HepG2 (cell line): ENCODE results near the gene HOXC11. TPM values are rescaled to one million over a fixed set of nuclear protein-coding genes. Genes with fewer than 3 reads are reported as not detected.

Experiments used
- CENPT ChIP-seq: sonication (generic); formaldehyde crosslinking; IDR thresholded peaks from 2 replicates; pipeline ENCODE4 v1.8.0; 2022; ENCODE audit warnings: low read depth, mild to moderate bottlenecking, moderate library complexity, missing genetic modification reagents
- FOXK2 ChIP-seq: fragments of 450-650 bp; IDR thresholded peaks from 2 replicates; pipeline ENCODE4 v1.6.1; 2016
- HNRNPK ChIP-seq: fragments of 200-400 bp; formaldehyde crosslinking; IDR thresholded peaks from 2 replicates; pipeline ENCODE4 v1.6.1; 2018; ENCODE audit warnings: low read length, low read depth, moderate library complexity, mild to moderate bottlenecking; ENCODE audit not compliant: poor library complexity, severe bottlenecking
- JDP2 ChIP-seq: sonication (generic); formaldehyde crosslinking; IDR thresholded peaks from 2 replicates; pipeline ENCODE4 v1.8.1; 2022; ENCODE audit warnings: missing genetic modification reagents, borderline replicate concordance
- MLLT10 ChIP-seq: sonication (generic); formaldehyde crosslinking; IDR thresholded peaks from 2 replicates; pipeline ENCODE4 v1.4.0; 2020; ENCODE audit warnings: missing genetic modification reagents
- RBAK ChIP-seq: sonication (generic); formaldehyde crosslinking; IDR thresholded peaks from 2 replicates; pipeline ENCODE4 v1.5.1; 2020; ENCODE audit warnings: mild to moderate bottlenecking, missing genetic modification reagents
- RFX3 ChIP-seq: IDR thresholded peaks from 2 replicates; pipeline ENCODE4 v1.6.1; 2016; ENCODE audit warnings: missing biosample characterization, missing genetic modification reagents
- RNF2 ChIP-seq: fragments of 450-650 bp; conservative IDR thresholded peaks from 2 replicates; pipeline ENCODE4 v1.6.1; 2016; ENCODE audit warnings: low read depth
- SAFB2 ChIP-seq: sonication (generic); formaldehyde crosslinking; IDR thresholded peaks from 2 replicates; pipeline ENCODE4 v1.5.1; 2020; ENCODE audit warnings: missing genetic modification reagents, low read depth, mild to moderate bottlenecking, borderline replicate concordance
- SALL1 ChIP-seq: sonication (generic); formaldehyde crosslinking; IDR thresholded peaks from 2 replicates; pipeline ENCODE4 v1.8.0; 2022; ENCODE audit warnings: mild to moderate bottlenecking, missing genetic modification reagents
- SOX6 ChIP-seq, 2 experiments: fragments of 450-650 bp in 1 of 2; sonication (generic) in 1 of 2; formaldehyde crosslinking in 1 of 2; IDR thresholded peaks; 2 replicates each; pipeline versions ENCODE4 v1.4.0 to v1.6.1; 2017 to 2020; ENCODE audit warnings: antibody characterized with exemption in 1 of 2, mild to moderate bottlenecking in 1 of 2, missing genetic modification reagents in 1 of 2
- SPEN ChIP-seq: sonication (generic); formaldehyde crosslinking; IDR thresholded peaks from 2 replicates; pipeline ENCODE4 v1.5.1; 2020; ENCODE audit warnings: low read depth, mild to moderate bottlenecking, missing genetic modification reagents
- ZC3H13 ChIP-seq: sonication (generic); formaldehyde crosslinking; IDR thresholded peaks from 2 replicates; pipeline ENCODE4 v1.8.1; 2023; ENCODE audit warnings: mild to moderate bottlenecking, missing genetic modification reagents, moderate library complexity
- ZNF501 ChIP-seq: sonication (generic); formaldehyde crosslinking; IDR thresholded peaks from 2 replicates; pipeline ENCODE4 v1.5.1; 2020; ENCODE audit warnings: mild to moderate bottlenecking, moderate library complexity, missing genetic modification reagents
- ZNF605 ChIP-seq: sonication (generic); formaldehyde crosslinking; IDR thresholded peaks from 2 replicates; pipeline ENCODE4 v1.8.0; 2022; ENCODE audit warnings: mild to moderate bottlenecking, missing genetic modification reagents
- ZNF615 ChIP-seq: sonication (generic); formaldehyde crosslinking; IDR thresholded peaks from 2 replicates; pipeline ENCODE4 v1.5.0; 2020; ENCODE audit warnings: mild to moderate bottlenecking, missing genetic modification reagents, borderline replicate concordance
- ZSCAN20 ChIP-seq: sonication (generic); formaldehyde crosslinking; IDR thresholded peaks from 2 replicates; pipeline ENCODE4 v1.4.0; 2020; ENCODE audit warnings: missing genetic modification reagents, mild to moderate bottlenecking, borderline replicate concordance
- polyA plus RNA-seq, 8 experiments: library from polyadenylated mRNA; depleted of rRNA in 3 of 8; stranded (reverse) in 7 of 8; unstranded in 1 of 8; fragments of >200 nt; fragmentation: Illumina TruSeq in 4 of 8; extraction: Trizol in 4 of 8; gene quantifications; 2 replicates each; pipeline versions ENCODE4 v1.2.1 to v1.2.3, GENCODE V29; 2011 to 2016; ENCODE audit warnings: low read depth in 4 of 8, missing spikeins in 1 of 8, mixed read lengths in 1 of 8; ENCODE audit not compliant: insufficient read depth in 1 of 8
- total RNA-seq, 5 experiments: library from RNA; depleted of rRNA; stranded (reverse); fragments of >200 nt; fragmentation: Illumina TruSeq; extraction: Trizol; gene quantifications; 2 replicates each; pipeline ENCODE4 v1.2.3, GENCODE V29; 2016; ENCODE audit warnings: low read depth in 1 of 5
- TF ChIP-seq, protein P1 (sequence below): IDR thresholded peaks from 2 replicates; pipeline ENCODE4 v1.6.1; 2016; ENCODE audit warnings: missing compliant biosample characterization, missing genetic modification reagents, borderline replicate concordance
- TF ChIP-seq, protein P2 (sequence below): sonication (generic); formaldehyde crosslinking; IDR thresholded peaks from 2 replicates; pipeline ENCODE4 v1.5.1; 2020; ENCODE audit warnings: missing genetic modification reagents, mild to moderate bottlenecking, borderline replicate concordance
- TF ChIP-seq, protein P3 (sequence below): sonication (generic); formaldehyde crosslinking; IDR thresholded peaks from 2 replicates; pipeline ENCODE4 v1.8.0; 2022; ENCODE audit warnings: missing genetic modification reagents, mild to moderate bottlenecking, borderline replicate concordance
- TF ChIP-seq, protein P4 (sequence below): sonication (generic); formaldehyde crosslinking; IDR thresholded peaks from 2 replicates; pipeline ENCODE4 v1.5.1; 2020; ENCODE audit warnings: missing genetic modification reagents, mild to moderate bottlenecking, borderline replicate concordance

The HOXC11 gene
- total and polyA plus RNA-seq, 2 of the 13 experiments (the other 11 are each of a cell fraction or from before 2014, with no cell fraction given), result not detected

DNA sequence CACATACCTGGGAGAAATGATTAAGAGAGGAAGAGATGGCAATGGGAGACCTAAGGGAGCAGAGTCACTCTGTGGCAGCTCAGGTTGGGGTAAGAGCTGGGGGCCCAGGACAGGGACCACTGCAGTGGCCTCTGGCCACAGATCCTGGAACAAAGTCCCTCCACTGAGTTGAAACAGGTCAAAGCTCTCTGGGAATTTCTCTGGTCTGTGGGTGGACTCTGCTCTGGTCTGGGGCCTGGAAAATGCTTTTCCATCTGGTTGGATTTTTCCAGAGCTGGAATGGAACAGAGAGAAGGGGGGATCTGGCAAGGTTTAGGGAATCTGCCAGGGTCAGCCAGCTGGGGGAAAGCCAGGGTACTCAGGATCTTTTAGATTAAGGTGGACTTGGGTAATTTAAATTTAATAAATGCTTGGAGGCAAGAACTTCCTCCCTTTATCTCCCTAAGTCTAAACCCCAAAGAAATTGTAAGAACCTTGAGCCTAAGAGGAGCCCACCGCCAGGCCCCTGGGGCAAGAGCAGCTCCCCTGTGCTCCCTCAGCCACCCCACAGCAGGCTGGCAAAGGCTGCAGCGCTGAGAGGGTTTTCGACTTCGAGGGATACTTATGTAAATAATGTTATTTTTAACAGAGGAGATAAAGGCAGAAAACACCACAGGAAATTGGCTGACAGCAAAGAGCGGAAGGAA is 15.8 kb downstream of the HOXC11 start (continued):
- TF ChIP-seq ZNF605 (CRISPR knock-in tag) (no peak), ZNF501 (CRISPR knock-in tag) (peak; percentile 39), SOX6 (IDR thresholded peaks at IDR 0.05) (no peak), SOX6 (CRISPR knock-in tag; IDR thresholded peaks at IDR 0.05) (no peak), HNRNPK (no peak), ZNF615 (CRISPR knock-in tag) (no peak), SAFB2 (CRISPR knock-in tag) (no peak), FOXK2 (no peak), RFX3 (CRISPR knock-in tag) (no peak), CENPT (CRISPR knock-in tag) (no peak), MLLT10 (CRISPR knock-in tag) (no peak), ZC3H13 (CRISPR knock-in tag) (no peak), SALL1 (CRISPR knock-in tag) (peak; percentile 34; the same call in 1 of the 2 replicates), SPEN (peak; percentile 53; the same call in 1 of the 2 replicates), RNF2 (no peak), RBAK (CRISPR knock-in tag) (no peak), JDP2 (CRISPR knock-in tag) (no peak), ZSCAN20 (no peak)
- TF ChIP-seq, protein P1, sequence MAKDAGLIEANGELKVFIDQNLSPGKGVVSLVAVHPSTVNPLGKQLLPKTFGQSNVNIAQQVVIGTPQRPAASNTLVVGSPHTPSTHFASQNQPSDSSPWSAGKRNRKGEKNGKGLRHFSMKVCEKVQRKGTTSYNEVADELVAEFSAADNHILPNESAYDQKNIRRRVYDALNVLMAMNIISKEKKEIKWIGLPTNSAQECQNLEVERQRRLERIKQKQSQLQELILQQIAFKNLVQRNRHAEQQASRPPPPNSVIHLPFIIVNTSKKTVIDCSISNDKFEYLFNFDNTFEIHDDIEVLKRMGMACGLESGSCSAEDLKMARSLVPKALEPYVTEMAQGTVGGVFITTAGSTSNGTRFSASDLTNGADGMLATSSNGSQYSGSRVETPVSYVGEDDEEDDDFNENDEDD (CRISPR knock-in tag), result no peak
- TF ChIP-seq, protein P2, sequence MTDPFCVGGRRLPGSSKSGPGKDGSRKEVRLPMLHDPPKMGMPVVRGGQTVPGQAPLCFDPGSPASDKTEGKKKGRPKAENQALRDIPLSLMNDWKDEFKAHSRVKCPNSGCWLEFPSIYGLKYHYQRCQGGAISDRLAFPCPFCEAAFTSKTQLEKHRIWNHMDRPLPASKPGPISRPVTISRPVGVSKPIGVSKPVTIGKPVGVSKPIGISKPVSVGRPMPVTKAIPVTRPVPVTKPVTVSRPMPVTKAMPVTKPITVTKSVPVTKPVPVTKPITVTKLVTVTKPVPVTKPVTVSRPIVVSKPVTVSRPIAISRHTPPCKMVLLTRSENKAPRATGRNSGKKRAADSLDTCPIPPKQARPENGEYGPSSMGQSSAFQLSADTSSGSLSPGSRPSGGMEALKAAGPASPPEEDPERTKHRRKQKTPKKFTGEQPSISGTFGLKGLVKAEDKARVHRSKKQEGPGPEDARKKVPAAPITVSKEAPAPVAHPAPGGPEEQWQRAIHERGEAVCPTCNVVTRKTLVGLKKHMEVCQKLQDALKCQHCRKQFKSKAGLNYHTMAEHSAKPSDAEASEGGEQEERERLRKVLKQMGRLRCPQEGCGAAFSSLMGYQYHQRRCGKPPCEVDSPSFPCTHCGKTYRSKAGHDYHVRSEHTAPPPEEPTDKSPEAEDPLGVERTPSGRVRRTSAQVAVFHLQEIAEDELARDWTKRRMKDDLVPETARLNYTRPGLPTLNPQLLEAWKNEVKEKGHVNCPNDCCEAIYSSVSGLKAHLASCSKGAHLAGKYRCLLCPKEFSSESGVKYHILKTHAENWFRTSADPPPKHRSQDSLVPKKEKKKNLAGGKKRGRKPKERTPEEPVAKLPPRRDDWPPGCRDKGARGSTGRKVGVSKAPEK (CRISPR knock-in tag), result no peak
- TF ChIP-seq, protein P3, sequence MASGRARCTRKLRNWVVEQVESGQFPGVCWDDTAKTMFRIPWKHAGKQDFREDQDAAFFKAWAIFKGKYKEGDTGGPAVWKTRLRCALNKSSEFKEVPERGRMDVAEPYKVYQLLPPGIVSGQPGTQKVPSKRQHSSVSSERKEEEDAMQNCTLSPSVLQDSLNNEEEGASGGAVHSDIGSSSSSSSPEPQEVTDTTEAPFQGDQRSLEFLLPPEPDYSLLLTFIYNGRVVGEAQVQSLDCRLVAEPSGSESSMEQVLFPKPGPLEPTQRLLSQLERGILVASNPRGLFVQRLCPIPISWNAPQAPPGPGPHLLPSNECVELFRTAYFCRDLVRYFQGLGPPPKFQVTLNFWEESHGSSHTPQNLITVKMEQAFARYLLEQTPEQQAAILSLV (CRISPR knock-in tag), result no peak
- TF ChIP-seq, protein P4, sequence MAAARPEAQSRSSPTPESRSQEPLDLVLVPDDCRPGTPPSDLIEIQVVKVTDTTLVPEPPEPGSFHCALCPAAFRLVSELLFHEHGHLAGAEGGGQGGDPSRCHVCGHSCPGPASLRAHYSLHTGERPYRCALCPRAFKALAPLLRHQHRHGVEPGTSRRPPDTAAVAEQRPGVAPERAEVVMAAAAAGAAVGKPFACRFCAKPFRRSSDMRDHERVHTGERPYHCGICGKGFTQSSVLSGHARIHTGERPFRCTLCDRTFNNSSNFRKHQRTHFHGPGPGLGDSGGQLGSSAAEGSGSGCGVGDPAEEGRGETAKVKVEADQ (CRISPR knock-in tag), result no peak
